ENCODE measurements around the gene TMEM94.

The TMEM94 gene

DNA sequence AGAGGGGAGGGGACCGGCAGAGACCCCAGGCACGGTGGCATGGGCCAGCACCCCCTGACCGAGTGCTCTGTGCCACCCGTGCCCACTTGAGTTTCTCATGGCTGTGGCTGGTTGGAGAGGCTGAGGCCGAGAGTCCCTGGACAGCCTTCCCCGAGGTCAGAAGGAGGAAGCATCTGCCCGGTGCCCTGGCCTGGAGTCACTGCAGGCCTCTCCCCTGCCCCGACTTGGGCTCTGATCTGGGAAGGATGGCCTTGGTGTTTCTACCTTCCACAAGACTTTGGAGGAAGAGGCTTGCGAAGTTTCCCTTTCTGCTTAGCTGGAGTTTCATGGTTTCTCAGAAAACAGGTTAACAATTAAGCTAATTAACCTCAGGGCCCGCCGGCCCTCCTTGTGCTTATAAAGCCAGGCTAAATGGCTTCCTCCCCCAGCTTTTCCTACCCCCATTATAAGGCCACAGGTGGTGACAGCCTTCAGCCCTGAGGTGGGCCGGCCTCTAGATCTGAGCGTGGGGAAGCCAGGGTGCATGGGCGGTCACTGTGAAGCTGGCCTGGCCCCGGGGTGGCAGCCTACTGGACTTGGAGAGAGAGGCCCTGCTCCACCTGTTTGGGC lies 86.4 kb downstream of the TMEM94 start:
- Mint-ChIP-seq H3K4me3 (no peak overlapping the region), H3K4me1 (ENCODE audit: low read depth) (no peaks in the 10 kb centered on the region), H3K9me3 (no peaks in the 10 kb centered on the region), H3K27ac (no peak overlapping the region), H3K36me3 (ENCODE audit: low read depth) (no peaks in the 10 kb centered on the region), H3K27me3 (ENCODE audit: low read depth) (no peaks in the 10 kb centered on the region)

DNA sequence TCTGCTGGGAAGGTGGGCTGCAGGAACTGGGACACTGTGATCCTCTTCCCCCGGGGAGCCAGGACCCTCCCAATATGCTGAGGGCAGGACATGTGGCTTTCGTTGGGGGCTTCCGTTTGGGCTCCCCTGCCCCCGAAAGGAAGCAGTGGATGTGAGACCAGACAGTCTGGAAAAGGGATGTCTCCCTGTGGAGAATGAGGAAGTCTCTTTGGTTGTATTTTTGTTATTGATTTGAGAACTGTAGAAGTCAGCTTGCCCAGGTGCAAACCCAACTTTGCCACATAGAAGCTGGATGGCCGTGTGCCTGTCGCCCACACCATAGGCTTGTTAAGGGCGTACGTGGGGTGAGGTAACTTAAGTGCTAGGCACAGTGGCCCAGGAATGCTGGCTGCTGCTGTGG lies 87.8 kb downstream of the TMEM94 start:
- H3K4me1 Mint-ChIP-seq (ENCODE audit: low read depth), result no peaks in the 10 kb centered on the region
- H3K9me3 Mint-ChIP-seq, result no peaks in the 10 kb centered on the region
- no peaks in the 10 kb centered on the region for H3K27me3 Mint-ChIP-seq (ENCODE audit: low read depth)
- H3K36me3 Mint-ChIP-seq (ENCODE audit: low read depth), result no peaks in the 10 kb centered on the region
- no peak overlapping the region for H3K27ac Mint-ChIP-seq
- no peak overlapping the region for H3K4me3 Mint-ChIP-seq

DNA sequence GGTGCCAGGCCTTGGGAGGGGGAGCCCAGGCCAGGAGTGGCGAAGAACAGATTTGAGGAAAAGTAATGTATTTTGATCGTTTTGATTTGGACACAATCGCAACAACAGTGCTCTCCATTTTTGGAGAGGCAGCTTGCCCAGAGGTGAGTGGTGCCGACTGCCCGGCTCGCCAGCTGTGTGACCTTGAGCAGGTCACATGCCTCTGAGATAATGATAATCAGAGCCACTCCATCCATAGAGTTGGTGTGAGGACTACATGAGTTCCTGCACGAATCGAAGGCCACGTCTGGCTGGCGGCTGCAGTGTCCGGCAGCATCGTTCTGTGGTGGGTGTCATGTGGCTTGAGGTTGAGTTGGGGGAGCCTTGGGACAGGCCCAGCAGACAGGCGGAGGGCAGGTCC lies 89.7 kb downstream of the TMEM94 start:
- no peaks in the 10 kb centered on the region for H3K36me3 Mint-ChIP-seq (ENCODE audit: low read depth)
- H3K4me1 Mint-ChIP-seq (ENCODE audit: low read depth), result no peaks in the 10 kb centered on the region
- no peaks in the 10 kb centered on the region for H3K9me3 Mint-ChIP-seq
- H3K27me3 Mint-ChIP-seq (ENCODE audit: low read depth), result no peaks in the 10 kb centered on the region
- H3K4me3 Mint-ChIP-seq, result no peak overlapping the region
- no peak overlapping the region for H3K27ac Mint-ChIP-seq

DNA sequence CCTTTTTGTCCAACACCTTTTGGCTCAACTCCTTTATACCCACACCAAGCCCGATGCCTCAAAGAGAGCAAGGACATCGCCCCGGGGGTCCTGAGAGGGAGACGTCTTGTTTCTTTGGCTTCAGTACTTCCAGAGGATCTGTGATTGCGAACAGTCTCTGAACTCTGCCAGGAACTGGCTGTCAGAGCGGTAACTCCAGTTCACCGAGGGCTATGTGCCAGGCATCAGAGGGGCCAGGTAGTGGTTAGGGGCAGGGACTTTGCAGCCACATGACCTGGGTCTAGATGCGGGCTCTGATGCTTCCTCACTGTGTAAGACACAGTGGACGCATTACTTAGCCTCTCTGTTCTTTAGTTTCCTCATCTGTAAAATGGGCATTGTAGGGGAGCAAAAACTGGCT lies 90.7 kb downstream of the TMEM94 start:
- H3K27me3 Mint-ChIP-seq (ENCODE audit: low read depth), result no peaks in the 10 kb centered on the region
- H3K36me3 Mint-ChIP-seq (ENCODE audit: low read depth), result no peaks in the 10 kb centered on the region
- no peak overlapping the region for H3K4me3 Mint-ChIP-seq
- no peaks in the 10 kb centered on the region for H3K9me3 Mint-ChIP-seq
- no peaks in the 10 kb centered on the region for H3K4me1 Mint-ChIP-seq (ENCODE audit: low read depth)
- H3K27ac Mint-ChIP-seq, result no peak overlapping the region

DNA sequence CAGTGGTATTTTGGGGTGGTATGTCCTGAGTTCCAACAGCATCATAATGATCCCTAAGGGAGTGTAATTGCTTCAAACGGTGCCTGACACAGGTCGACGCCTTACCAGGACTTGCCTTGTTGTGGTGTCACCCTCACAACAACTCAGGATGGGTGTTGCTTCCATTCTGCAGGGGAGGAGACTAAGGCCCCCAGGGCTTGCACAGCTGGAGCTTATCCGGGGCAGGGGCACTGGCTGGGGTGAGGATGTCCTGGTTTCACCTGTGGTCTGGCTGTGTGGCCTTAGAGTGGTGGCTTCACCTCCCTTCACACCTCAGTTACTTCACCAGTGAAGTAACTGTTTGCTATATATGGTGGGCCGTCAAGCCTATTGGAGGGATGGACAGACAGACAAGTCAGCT lies 92.4 kb downstream of the TMEM94 start:
- Mint-ChIP-seq H3K27ac (no peak overlapping the region), H3K9me3 (no peaks in the 10 kb centered on the region), H3K36me3 (ENCODE audit: low read depth) (no peaks in the 10 kb centered on the region), H3K4me3 (no peak overlapping the region), H3K27me3 (ENCODE audit: low read depth) (no peaks in the 10 kb centered on the region), H3K4me1 (ENCODE audit: low read depth) (no peaks in the 10 kb centered on the region)
